IMR-90 (cell line): Measurements from ENCODE around the gene BTBD1.

Experiments
- BHLHE40 ChIP-seq: fragments of 150-350 bp; IDR thresholded peaks from 2 replicates; pipeline ENCODE4 v1.6.1; 2016; ENCODE audit warnings: mild to moderate bottlenecking, low read depth, low read length
- CEBPB ChIP-seq: IDR thresholded peaks from 2 replicates; pipeline ENCODE4 v1.6.1; 2012; ENCODE audit warnings: low read depth, low read length, improper control_type of control experiment
- FOS ChIP-seq: fragments of 150-350 bp; IDR thresholded peaks from 2 replicates; pipeline ENCODE4 v1.6.1; 2016; ENCODE audit warnings: low read depth, low read length
- POLR2A ChIP-seq: IDR thresholded peaks from 2 replicates; pipeline ENCODE4 v1.6.1; 2012; ENCODE audit warnings: mild to moderate bottlenecking, low read depth, low read length
- RAD21 ChIP-seq: IDR thresholded peaks from 2 replicates; pipeline ENCODE4 v1.6.1; 2012; ENCODE audit warnings: low read length, improper control_type of control experiment
- TF ChIP-seq, protein P1 (sequence below): conservative IDR thresholded peaks from 2 replicates; pipeline ENCODE4 v1.5.1; 2012; ENCODE audit warnings: mild to moderate bottlenecking, low read depth, low read length, improper control_type of control experiment
- TF ChIP-seq, protein P2 (sequence below): fragments of 150-350 bp; IDR thresholded peaks from 2 replicates; pipeline ENCODE4 v1.6.1; 2016; ENCODE audit warnings: low read depth, mild to moderate bottlenecking, low read length, moderate library complexity, borderline replicate concordance

DNA sequence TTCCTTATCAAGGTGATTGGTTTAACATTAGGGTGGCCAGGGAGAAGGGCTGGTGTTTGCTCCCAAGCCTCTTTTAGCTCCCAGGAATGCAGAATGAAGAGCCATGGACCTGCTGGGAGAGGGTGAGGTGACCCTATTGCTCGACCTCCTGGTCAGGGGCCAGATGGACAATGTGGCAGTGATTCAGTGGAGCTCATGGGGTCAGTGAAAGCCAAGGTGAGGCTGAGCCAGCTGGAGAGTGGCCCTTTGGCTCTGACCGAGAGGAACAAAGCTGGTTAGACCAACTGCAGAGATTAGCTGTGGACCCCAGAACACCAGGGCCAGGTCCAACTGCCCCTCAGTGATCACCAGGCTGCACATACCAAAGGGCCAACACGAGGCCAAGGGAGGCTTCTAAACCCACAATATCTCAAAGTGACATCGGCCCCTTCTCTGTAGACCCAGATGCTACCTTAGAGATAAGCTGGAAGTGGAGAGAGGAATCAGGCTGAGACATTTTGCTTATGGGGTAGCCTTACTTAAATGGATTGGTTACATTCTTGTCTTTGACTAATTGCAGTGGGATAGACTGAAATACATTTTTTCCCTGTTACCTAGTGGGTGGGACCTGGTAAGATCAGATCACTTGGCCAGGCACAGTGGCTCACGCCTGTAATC, 15.8 kb upstream of the BTBD1 start:
- TF ChIP-seq, protein P1, sequence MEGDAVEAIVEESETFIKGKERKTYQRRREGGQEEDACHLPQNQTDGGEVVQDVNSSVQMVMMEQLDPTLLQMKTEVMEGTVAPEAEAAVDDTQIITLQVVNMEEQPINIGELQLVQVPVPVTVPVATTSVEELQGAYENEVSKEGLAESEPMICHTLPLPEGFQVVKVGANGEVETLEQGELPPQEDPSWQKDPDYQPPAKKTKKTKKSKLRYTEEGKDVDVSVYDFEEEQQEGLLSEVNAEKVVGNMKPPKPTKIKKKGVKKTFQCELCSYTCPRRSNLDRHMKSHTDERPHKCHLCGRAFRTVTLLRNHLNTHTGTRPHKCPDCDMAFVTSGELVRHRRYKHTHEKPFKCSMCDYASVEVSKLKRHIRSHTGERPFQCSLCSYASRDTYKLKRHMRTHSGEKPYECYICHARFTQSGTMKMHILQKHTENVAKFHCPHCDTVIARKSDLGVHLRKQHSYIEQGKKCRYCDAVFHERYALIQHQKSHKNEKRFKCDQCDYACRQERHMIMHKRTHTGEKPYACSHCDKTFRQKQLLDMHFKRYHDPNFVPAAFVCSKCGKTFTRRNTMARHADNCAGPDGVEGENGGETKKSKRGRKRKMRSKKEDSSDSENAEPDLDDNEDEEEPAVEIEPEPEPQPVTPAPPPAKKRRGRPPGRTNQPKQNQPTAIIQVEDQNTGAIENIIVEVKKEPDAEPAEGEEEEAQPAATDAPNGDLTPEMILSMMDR, result no peak
- no peak for TF ChIP-seq POLR2A
- no peak for TF ChIP-seq BHLHE40
- TF ChIP-seq, protein P2, sequence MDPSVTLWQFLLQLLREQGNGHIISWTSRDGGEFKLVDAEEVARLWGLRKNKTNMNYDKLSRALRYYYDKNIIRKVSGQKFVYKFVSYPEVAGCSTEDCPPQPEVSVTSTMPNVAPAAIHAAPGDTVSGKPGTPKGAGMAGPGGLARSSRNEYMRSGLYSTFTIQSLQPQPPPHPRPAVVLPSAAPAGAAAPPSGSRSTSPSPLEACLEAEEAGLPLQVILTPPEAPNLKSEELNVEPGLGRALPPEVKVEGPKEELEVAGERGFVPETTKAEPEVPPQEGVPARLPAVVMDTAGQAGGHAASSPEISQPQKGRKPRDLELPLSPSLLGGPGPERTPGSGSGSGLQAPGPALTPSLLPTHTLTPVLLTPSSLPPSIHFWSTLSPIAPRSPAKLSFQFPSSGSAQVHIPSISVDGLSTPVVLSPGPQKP, result no peak
- no peak for TF ChIP-seq RAD21
- TF ChIP-seq FOS, result no peak
- no peak for TF ChIP-seq CEBPB
